Thyroid gland (tissue), 4 donors: ENCODE data around the gene KIAA1755.

Experiments
- POLR2A ChIP-seq, 2 donors: fragments of 450-650 bp; IDR thresholded peaks; one replicate each; pipeline ENCODE4 v1.6.1; 2017; ENCODE audit warnings: antibody characterized with exemption in 2 of 2, mild to moderate bottlenecking in 2 of 2, moderate library complexity in 1 of 2
- TF ChIP-seq, protein P1 (sequence below), 6 experiments: fragments of 200-600 bp in 3 of 6; fragments of 450-650 bp in 3 of 6; sonication (generic) in 3 of 6; IDR thresholded peaks; one replicate each; pipeline ENCODE4 v1.5.1; 2016 to 2019; ENCODE audit warnings: antibody characterized with exemption in 6 of 6, mild to moderate bottlenecking in 2 of 6, inconsistent platforms in 1 of 6, moderate library complexity in 1 of 6

DNA sequence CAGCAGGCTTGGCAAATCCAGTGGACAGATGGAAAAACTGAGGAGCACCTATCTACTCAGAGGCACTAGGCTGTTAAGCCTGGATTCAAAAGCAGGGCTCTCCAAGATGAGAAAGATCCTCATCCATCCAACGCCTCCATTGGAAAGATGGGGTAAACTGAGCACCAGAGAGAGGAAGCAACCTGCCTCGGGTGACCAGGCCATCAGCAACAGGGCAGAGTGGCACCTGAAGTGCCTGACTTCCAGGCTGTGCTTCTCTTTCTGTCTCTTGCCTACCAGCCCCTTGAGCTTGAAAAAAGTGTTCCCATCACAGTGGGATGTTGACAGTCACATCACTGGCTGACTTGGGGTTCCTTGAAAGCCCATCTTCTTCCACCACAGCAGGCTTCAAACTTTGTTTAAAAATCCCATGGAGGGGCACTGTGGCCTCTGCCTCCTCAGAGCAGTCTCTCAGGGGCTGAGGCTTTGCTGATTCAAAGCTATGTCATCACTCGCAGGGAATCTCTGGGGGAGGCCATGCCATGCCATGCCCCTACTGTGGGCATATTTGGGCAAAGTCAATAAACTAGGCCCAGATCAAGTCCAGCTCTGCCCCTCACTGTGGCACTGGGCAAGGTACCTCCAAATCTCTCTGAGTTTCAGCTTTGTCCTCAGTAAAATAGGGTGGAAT lies 50.7 kb downstream of the KIAA1755 start:
- TF ChIP-seq, protein P1, sequence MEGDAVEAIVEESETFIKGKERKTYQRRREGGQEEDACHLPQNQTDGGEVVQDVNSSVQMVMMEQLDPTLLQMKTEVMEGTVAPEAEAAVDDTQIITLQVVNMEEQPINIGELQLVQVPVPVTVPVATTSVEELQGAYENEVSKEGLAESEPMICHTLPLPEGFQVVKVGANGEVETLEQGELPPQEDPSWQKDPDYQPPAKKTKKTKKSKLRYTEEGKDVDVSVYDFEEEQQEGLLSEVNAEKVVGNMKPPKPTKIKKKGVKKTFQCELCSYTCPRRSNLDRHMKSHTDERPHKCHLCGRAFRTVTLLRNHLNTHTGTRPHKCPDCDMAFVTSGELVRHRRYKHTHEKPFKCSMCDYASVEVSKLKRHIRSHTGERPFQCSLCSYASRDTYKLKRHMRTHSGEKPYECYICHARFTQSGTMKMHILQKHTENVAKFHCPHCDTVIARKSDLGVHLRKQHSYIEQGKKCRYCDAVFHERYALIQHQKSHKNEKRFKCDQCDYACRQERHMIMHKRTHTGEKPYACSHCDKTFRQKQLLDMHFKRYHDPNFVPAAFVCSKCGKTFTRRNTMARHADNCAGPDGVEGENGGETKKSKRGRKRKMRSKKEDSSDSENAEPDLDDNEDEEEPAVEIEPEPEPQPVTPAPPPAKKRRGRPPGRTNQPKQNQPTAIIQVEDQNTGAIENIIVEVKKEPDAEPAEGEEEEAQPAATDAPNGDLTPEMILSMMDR (IDR thresholded peaks at IDR 0.05), result no peak
- no peak for TF ChIP-seq POLR2A (IDR thresholded peaks at IDR 0.05)
